Measurements from ENCODE around the gene CDNF. TPM values are rescaled to one million over a fixed set of nuclear protein-coding genes. Genes with fewer than 3 reads are reported as not detected.

CDNF gene
- total RNA-seq, 1 donor from 2014 or later = 1.3 TPM

GRCh38 chr10:14801723-14802122 is 36.1 kb downstream of the CDNF start:
- Histone ChIP-seq H3K27ac (no peak overlapping the region), H3K36me3 (no peaks in the 10 kb centered on the region), H3K27me3 (ENCODE audit: low read depth) (no peaks in the 10 kb centered on the region), H3K4me3 (no peak overlapping the region), H3K9me3 (no peaks in the 10 kb centered on the region), H3K4me1 (no peaks in the 10 kb centered on the region)
- TF ChIP-seq CTCF (IDR thresholded peaks at IDR 0.05) = no peak
- DNase-seq (no peak), ATAC-seq (peak in 1 of 2 donors; percentile 42)
- intact Hi-C loops (cut with DNase I) = no loop called here

GRCh38 chr10:14800397-14800796 is 37.4 kb downstream of the CDNF start:
- no peak for TF ChIP-seq CTCF (IDR thresholded peaks at IDR 0.05)
- Histone ChIP-seq H3K36me3 (no peaks in the 10 kb centered on the region), H3K4me1 (no peaks in the 10 kb centered on the region), H3K9me3 (no peaks in the 10 kb centered on the region), H3K4me3 (no peak overlapping the region), H3K27me3 (ENCODE audit: low read depth) (no peaks in the 10 kb centered on the region), H3K27ac (no peak overlapping the region)
- intact Hi-C loops (cut with DNase I) = no loop called here
- ATAC-seq = no peak
- no peak for DNase-seq

GRCh38 chr10:14798636-14799035 is 39.2 kb downstream of the CDNF start:
- no peak for DNase-seq
- no peak for TF ChIP-seq CTCF (IDR thresholded peaks at IDR 0.05)

GRCh38 chr10:14787938-14788337 is 49.9 kb downstream of the CDNF start:
- Histone ChIP-seq H3K4me3 (no peak overlapping the region), H3K27me3 (ENCODE audit: low read depth) (no peaks in the 10 kb centered on the region), H3K27ac (no peak overlapping the region), H3K36me3 (no peaks in the 10 kb centered on the region), H3K9me3 (no peaks in the 10 kb centered on the region), H3K4me1 (no peaks in the 10 kb centered on the region)
- intact Hi-C loops (cut with DNase I) = no loop called here
- DNase-seq = no peak
- ATAC-seq = no peak
- TF ChIP-seq CTCF (IDR thresholded peaks at IDR 0.05) = no peak

More at GRCh38 chr10:14798636-14799035, 39.2 kb downstream of the CDNF start:
- intact Hi-C loops (cut with DNase I) = no loop called here
- H3K4me3 ChIP-seq = no peak overlapping the region
- no peaks in the 10 kb centered on the region for H3K27me3 ChIP-seq (ENCODE audit: low read depth)
- no peak overlapping the region for H3K27ac ChIP-seq
- no peaks in the 10 kb centered on the region for H3K4me1 ChIP-seq
- ATAC-seq = no peak
- H3K9me3 ChIP-seq = no peaks in the 10 kb centered on the region
- no peaks in the 10 kb centered on the region for H3K36me3 ChIP-seq

GRCh38 chr10:14784459-14785055 is 53.3 kb downstream of the CDNF start:
- ATAC-seq (no peak), DNase-seq (no peak)

More at GRCh38 chr10:14784459-14785055, 53.3 kb downstream of the CDNF start:
- H3K4me1 ChIP-seq = peaks cover 6% of the 10 kb centered on the region
- H3K4me3 ChIP-seq = no peak overlapping the region
- no peaks in the 10 kb centered on the region for H3K27me3 ChIP-seq (ENCODE audit: low read depth)
- TF ChIP-seq CTCF (IDR thresholded peaks at IDR 0.05) = no peak
- H3K36me3 ChIP-seq = no peaks in the 10 kb centered on the region
- H3K9me3 ChIP-seq = no peaks in the 10 kb centered on the region
- intact Hi-C loops (cut with DNase I) = no loop called here
- H3K27ac ChIP-seq = no peak overlapping the region
